MM.1S (cell line): ENCODE measurements around the gene RPTOR.

Experiments used
- CTCF ChIP-seq: fragments of 300-600 bp; sonication (generic); IDR thresholded peaks from 2 replicates; pipeline ENCODE4 v1.5.1; 2016; ENCODE audit warnings: antibody characterized with exemption, low read length, mixed read lengths
- EZH2 ChIP-seq: fragments of 300-600 bp; sonication (generic); optimal IDR thresholded peaks from 2 replicates; pipeline ENCODE3; 2017; ENCODE audit warnings: low read depth, mild to moderate bottlenecking, antibody characterized with exemption, low read length, mixed read lengths

GRCh38 chr17:80892900-80893603 lies 348.4 kb downstream of the RPTOR start:
- TF ChIP-seq CTCF (no peak), EZH2 (no peak)
